HUES64 (cell line): ENCODE measurements around the gene ADAMTS19.
A peak's percentile ranks its signal among the peaks of the same experiment; 100 is the strongest.

Experiments used
- H3K27ac ChIP-seq: 2 replicates; pipeline ENCODE4 v1.7.0; 2013; ENCODE audit warnings: low read depth, low read length, inconsistent platforms
- H3K27me3 ChIP-seq: 2 replicates; pipeline ENCODE4 v1.6.1; 2013; ENCODE audit warnings: mild to moderate bottlenecking, low read length; ENCODE audit not compliant: insufficient read depth
- H3K36me3 ChIP-seq: 2 replicates; pipeline ENCODE4 v1.6.1; 2013; ENCODE audit warnings: mild to moderate bottlenecking, low read length; ENCODE audit not compliant: insufficient read depth
- H3K4me1 ChIP-seq: 2 replicates; pipeline ENCODE4 v1.6.1; 2013; ENCODE audit warnings: mild to moderate bottlenecking, low read length, moderate library complexity; ENCODE audit not compliant: insufficient read depth
- H3K4me3 ChIP-seq: 2 replicates; pipeline ENCODE4 v1.5.1; 2013; ENCODE audit warnings: mild to moderate bottlenecking, low read length, moderate library complexity
- H3K9ac ChIP-seq: 2 replicates; pipeline ENCODE4 v1.6.1; 2013; ENCODE audit warnings: mild to moderate bottlenecking, low read depth, low read length
- H3K9me3 ChIP-seq: 2 replicates; pipeline ENCODE4 v1.6.1; 2013; ENCODE audit warnings: low read depth, low read length; ENCODE audit not compliant: insufficient read depth
- WGBS: fragments of 150-250, 120-280 bp; methylation state at CpG from one replicate; pipeline ENCODE4 v1.1.7; 2013; ENCODE audit warnings: missing lambda C conversion rate; 5-methylcytosine and 5-hydroxymethylcytosine counted together

Gene ADAMTS19

GRCh38 chr5:129687941-129688340 is 227.8 kb downstream of the ADAMTS19 start:
- no peak overlapping the region for H3K9ac ChIP-seq
- peaks cover 40% of the 10 kb centered on the region for H3K36me3 ChIP-seq
- H3K4me3 ChIP-seq = no peak overlapping the region
- H3K27me3 ChIP-seq = no peaks in the 10 kb centered on the region
- H3K27ac ChIP-seq = no peak overlapping the region
- H3K9me3 ChIP-seq = no peaks in the 10 kb centered on the region
- WGBS = 88% methylated on average over 1 of the region's 3 CpGs
- no peaks in the 10 kb centered on the region for H3K4me1 ChIP-seq

GRCh38 chr5:129689045-129689444 is 228.9 kb downstream of the ADAMTS19 start:
- no peaks in the 10 kb centered on the region for H3K4me1 ChIP-seq
- no peaks in the 10 kb centered on the region for H3K9me3 ChIP-seq
- H3K9ac ChIP-seq = no peak overlapping the region
- peaks cover 36% of the 10 kb centered on the region for H3K36me3 ChIP-seq
- H3K27ac ChIP-seq = no peak overlapping the region
- H3K27me3 ChIP-seq = no peaks in the 10 kb centered on the region
- H3K4me3 ChIP-seq = no peak overlapping the region

- Histone ChIP-seq H3K4me3 (no peak overlapping the region), H3K27me3 (no peaks in the 10 kb centered on the region), H3K4me1 (no peaks in the 10 kb centered on the region), H3K9ac (no peak overlapping the region), H3K27ac (no peak overlapping the region), H3K36me3 (peaks cover 41% of the 10 kb centered on the region), H3K9me3 (no peaks in the 10 kb centered on the region)
- no CpG with 5 or more reads among the region's 1 CpG for WGBS
These were observed 231.1 kb downstream of the ADAMTS19 start for GRCh38 chr5:129691220-129691619.

DNA sequence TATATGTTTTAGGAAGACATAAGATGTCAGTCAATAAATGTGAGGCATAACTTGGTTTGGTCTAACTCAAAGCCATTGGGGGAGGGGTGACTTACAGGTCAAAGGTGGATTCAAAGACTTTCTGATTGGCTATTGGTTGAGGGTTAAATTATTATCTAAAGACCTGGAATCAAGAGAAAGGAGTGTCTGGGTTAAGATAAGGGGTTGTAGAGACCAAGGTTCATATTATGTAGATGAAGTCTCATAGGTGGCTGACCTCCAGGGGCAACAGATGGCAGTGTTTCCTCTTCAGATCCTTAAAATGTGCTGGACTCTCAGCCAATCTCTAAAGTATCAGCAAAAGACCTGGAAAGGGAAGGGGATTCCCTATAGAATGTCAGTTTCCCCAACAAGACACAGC is 236.5 kb downstream of the ADAMTS19 start:
- no peak overlapping the region for H3K27ac ChIP-seq
- H3K4me1 ChIP-seq = no peaks in the 10 kb centered on the region
- no peak overlapping the region for H3K9ac ChIP-seq
- no peaks in the 10 kb centered on the region for H3K27me3 ChIP-seq
- H3K36me3 ChIP-seq = peaks cover 39% of the 10 kb centered on the region
- H3K4me3 ChIP-seq = no peak overlapping the region
- no peaks in the 10 kb centered on the region for H3K9me3 ChIP-seq

DNA sequence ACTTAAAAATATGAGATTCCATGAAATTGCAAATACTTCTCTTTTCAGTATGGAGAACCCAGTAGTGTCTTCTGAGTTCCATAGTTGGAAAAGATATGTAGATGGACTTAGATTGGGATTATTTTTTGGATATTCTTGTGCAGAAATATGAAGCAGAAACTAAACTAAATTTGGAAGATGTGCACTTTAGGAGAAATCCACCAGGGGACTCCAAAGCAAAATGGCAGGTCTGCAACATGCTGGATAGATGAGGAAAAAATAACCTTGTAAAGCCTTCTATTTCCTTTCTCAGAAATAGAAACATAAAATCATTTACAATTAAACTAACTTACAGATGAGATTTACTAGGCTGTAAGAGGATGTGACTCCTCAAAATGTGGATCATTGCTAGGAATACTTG is 238.6 kb downstream of the ADAMTS19 start:
- Histone ChIP-seq H3K27ac (no peak overlapping the region), H3K4me3 (no peak overlapping the region), H3K9me3 (no peaks in the 10 kb centered on the region), H3K4me1 (no peaks in the 10 kb centered on the region), H3K27me3 (no peaks in the 10 kb centered on the region), H3K9ac (no peak overlapping the region), H3K36me3 (peaks cover 52% of the 10 kb centered on the region)

- H3K27me3 ChIP-seq = no peaks in the 10 kb centered on the region
- H3K4me1 ChIP-seq = no peaks in the 10 kb centered on the region
- whole genome bisulfite sequencing = 94% methylated on average over 1 of the region's 1 CpG
- no peak overlapping the region for H3K4me3 ChIP-seq
- H3K27ac ChIP-seq = no peak overlapping the region
- no peak overlapping the region for H3K9ac ChIP-seq
- no peaks in the 10 kb centered on the region for H3K9me3 ChIP-seq
- peaks cover 11% of the 10 kb centered on the region for H3K36me3 ChIP-seq
These were observed 256.1 kb downstream of the ADAMTS19 start for GRCh38 chr5:129716235-129716634.

DNA sequence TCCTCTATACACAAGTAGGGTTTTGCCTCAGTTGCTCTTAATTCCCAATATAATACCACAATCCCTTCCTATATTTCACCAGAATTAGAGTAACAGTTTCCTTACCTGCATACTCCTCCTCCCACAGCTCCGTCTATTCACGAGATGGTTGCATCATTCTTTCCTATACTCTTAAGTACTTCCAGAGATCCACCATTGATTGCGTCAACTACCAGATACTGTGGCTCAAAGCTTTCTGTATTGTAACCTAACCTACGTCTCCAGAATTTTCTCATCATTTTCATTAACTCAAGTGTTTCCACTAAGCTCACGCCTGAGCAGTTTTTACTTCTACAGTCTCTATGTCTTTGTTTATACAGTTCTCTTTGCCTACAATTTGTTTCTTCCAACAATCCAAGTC is 256.6 kb downstream of the ADAMTS19 start:
- H3K36me3 ChIP-seq = peaks cover 15% of the 10 kb centered on the region
- no peak overlapping the region for H3K9ac ChIP-seq
- H3K4me1 ChIP-seq = no peaks in the 10 kb centered on the region
- H3K27me3 ChIP-seq = no peaks in the 10 kb centered on the region
- no peaks in the 10 kb centered on the region for H3K9me3 ChIP-seq
- no peak overlapping the region for H3K4me3 ChIP-seq
- 93% methylated on average over 5 of the region's 5 CpGs for WGBS
- no peak overlapping the region for H3K27ac ChIP-seq

DNA sequence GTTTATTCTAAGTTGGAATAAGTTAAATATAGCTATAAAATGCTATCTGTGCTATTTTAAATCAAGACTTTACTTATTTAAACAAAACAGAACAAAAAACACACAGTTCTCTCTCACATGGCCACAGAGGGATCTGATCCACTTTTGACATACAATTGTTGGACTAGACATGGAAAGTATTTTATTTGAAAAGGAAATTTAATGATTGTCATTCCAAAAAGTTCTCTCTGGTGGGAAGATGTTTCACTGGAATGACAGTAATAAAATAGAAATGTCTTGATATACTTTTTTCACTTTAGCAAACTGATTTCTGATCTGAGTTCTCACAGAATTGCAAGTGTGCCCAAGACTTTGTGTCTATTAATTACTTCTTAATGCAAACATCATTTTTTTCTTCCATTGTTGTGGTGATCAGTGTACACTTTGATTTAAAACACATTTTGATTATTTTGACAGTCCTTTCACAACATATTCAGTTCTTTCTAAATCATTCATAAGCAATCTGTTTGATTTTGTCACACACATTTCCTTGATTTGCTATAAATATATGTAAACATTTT is 257.7 kb downstream of the ADAMTS19 start:
- Histone ChIP-seq H3K27ac (no peak overlapping the region), H3K27me3 (no peaks in the 10 kb centered on the region), H3K4me3 (no peak overlapping the region), H3K4me1 (peaks cover 4% of the 10 kb centered on the region), H3K9ac (no peak overlapping the region), H3K36me3 (peaks cover 14% of the 10 kb centered on the region), H3K9me3 (no peaks in the 10 kb centered on the region)

DNA sequence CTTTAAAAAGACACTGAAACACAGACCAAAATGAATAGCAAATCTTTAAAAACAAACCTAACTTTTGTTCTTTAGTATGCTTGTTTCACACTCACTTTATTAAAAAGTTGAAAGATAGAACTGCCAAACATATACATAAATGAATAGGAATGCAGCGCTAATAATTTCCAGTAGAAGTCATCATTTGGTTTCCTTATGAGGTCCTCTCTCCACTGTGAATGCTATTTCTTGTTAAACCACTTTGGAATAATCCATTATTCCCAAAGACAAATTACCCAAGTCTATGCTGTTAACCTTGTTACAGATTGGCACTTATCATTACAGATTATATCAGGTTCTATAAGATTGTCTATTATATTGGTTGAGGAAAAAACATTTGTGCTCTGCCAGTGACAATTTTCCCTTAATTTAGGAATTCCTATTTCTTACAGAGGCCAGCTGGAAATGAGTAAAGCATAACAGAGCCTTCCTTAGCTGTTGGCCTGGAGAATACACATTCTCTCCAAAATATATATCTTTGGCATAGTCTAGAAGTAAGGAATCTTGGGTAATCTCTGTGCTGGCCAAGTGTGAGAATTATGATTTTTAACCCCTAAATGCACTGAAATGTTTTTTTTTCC is 258.5 kb downstream of the ADAMTS19 start:
- Histone ChIP-seq H3K4me1 (peaks cover 11% of the 10 kb centered on the region), H3K9me3 (no peaks in the 10 kb centered on the region), H3K4me3 (no peak overlapping the region), H3K36me3 (peaks cover 14% of the 10 kb centered on the region), H3K27me3 (no peaks in the 10 kb centered on the region), H3K27ac (no peak overlapping the region), H3K9ac (no peak overlapping the region)
- WGBS = 100% methylated on average over 1 of the region's 1 CpG

GRCh38 chr5:129724222-129724621 is 264.1 kb downstream of the ADAMTS19 start:
- Histone ChIP-seq H3K27ac (peak overlapping the region; percentile 82), H3K27me3 (no peaks in the 10 kb centered on the region), H3K9ac (peak overlapping the region; percentile 53), H3K36me3 (0 out of 2 replicates have a peak, but pooled peaks cover 7% of the 10 kb centered on the region), H3K9me3 (no peaks in the 10 kb centered on the region), H3K4me3 (peak overlapping the region; percentile 13; the same call in 1 of the 2 replicates), H3K4me1 (peaks cover 42% of the 10 kb centered on the region)
- 26% methylated on average over 2 of the region's 2 CpGs for WGBS

DNA sequence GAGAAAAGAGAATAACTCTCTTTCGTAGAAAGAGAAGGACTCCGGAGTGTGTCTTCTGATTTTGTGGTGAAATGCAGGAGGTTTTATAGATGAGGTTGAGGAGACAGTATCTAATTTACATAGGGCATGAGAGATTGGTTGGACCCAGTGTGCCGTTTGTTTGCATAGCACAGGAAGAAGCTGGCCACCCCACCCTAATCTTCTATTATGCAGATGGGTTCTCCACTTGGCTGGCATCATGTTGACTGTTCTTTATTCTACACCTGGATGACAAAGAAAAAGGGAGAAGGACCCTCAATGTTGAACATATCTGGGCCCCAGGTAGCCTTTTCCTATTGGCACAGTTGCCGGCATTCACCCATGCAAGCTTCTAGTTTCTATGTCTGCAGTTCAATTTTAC is 264.5 kb downstream of the ADAMTS19 start:
- 74% methylated on average over 4 of the region's 4 CpGs for WGBS
- Histone ChIP-seq H3K27ac (peak overlapping the region; percentile 82), H3K4me3 (peak overlapping the region; percentile 13; the same call in 1 of the 2 replicates), H3K36me3 (0 out of 2 replicates have a peak, but pooled peaks cover 7% of the 10 kb centered on the region), H3K4me1 (peaks cover 42% of the 10 kb centered on the region), H3K9me3 (no peaks in the 10 kb centered on the region), H3K9ac (peak overlapping the region; percentile 53), H3K27me3 (no peaks in the 10 kb centered on the region)

GRCh38 chr5:129739773-129740172 is 279.7 kb downstream of the ADAMTS19 start:
- H3K36me3 ChIP-seq = peaks cover 38% of the 10 kb centered on the region
- 0 out of 2 replicates have a peak, but pooled peaks cover 5% of the 10 kb centered on the region for H3K4me1 ChIP-seq
- H3K27ac ChIP-seq = no peak overlapping the region
- no peak overlapping the region for H3K9ac ChIP-seq
- H3K27me3 ChIP-seq = no peaks in the 10 kb centered on the region
- no peak overlapping the region for H3K4me3 ChIP-seq
- no peaks in the 10 kb centered on the region for H3K9me3 ChIP-seq
- 94% methylated on average over 2 of the region's 2 CpGs for WGBS
